ACC112 (cell line): ENCODE results near the gene PDE4B.

Experiments used
- H2AFZ ChIP-seq: fragments of 200-600 bp; sonication (generic); one replicate; pipeline ENCODE4 v1.6.0; 2017; ENCODE audit warnings: antibody characterized with exemption, low read length; ENCODE audit not compliant: unreplicated experiment
- H3K27ac ChIP-seq: fragments of 200-600 bp; sonication (generic); 2 replicates; pipeline ENCODE4 v1.5.1; 2014; ENCODE audit warnings: low read depth, mild to moderate bottlenecking, antibody characterized with exemption, low read length, moderate library complexity
- H3K27me3 ChIP-seq: fragments of 200-600 bp; sonication (generic); 2 replicates; pipeline ENCODE4 v1.6.1; 2014; ENCODE audit warnings: mild to moderate bottlenecking, antibody characterized with exemption, low read length, moderate library complexity, mixed read lengths; ENCODE audit not compliant: insufficient read depth
- H3K36me3 ChIP-seq: fragments of 200-600 bp; sonication (generic); 2 replicates; pipeline ENCODE4 v1.6.1; 2016; ENCODE audit warnings: mild to moderate bottlenecking, antibody characterized with exemption, low read length, moderate library complexity, mixed read lengths; ENCODE audit not compliant: insufficient read depth
- H3K4me1 ChIP-seq: fragments of 200-600 bp; sonication (generic); one replicate; pipeline ENCODE4 v1.6.1; 2016; ENCODE audit warnings: low read length, mixed read lengths; ENCODE audit not compliant: insufficient read depth, unreplicated experiment, control insufficient read depth
- H3K4me3 ChIP-seq: fragments of 200-600 bp; sonication (generic); 2 replicates; pipeline ENCODE4 v1.5.1; 2014; ENCODE audit warnings: mild to moderate bottlenecking, low read depth, low read length
- H3K79me2 ChIP-seq: fragments of 200-600 bp; sonication (generic); one replicate; pipeline ENCODE4 v1.6.0; 2016; ENCODE audit warnings: low read length; ENCODE audit not compliant: control insufficient read depth, unreplicated experiment, insufficient read depth

PDE4B gene

DNA sequence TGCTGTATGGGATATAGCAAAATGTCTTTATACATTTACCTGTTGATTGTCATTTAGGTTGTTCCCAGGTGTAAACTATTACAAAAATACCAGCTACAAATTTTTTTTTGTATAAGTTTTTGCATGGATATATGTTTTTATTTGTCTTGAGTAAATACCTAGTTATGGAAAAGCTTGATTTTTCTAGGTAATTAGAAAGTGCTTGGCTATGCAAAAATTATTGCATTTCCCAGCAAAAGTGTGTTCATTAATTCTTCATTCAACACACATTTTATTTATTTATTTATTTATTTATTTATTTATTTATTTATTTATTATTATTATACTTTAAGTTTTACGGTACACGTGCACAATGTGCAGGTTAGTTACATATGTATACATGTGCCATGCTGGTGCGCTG, 22.1 kb downstream of the PDE4B start:
- no peak overlapping the region for H3K27ac ChIP-seq
- H3K79me2 ChIP-seq: peaks cover 1% of the 10 kb centered on the region
- no peak overlapping the region for H2AFZ ChIP-seq
- peaks cover 34% of the 10 kb centered on the region for H3K4me1 ChIP-seq
- H3K4me3 ChIP-seq: no peak overlapping the region
- H3K36me3 ChIP-seq: no peaks in the 10 kb centered on the region
- H3K27me3 ChIP-seq: no peaks in the 10 kb centered on the region

GRCh38 chr1:65817891-65818290, 25.2 kb downstream of the PDE4B start:
- no peaks in the 10 kb centered on the region for H3K27me3 ChIP-seq
- H3K27ac ChIP-seq: no peak overlapping the region
- H3K79me2 ChIP-seq: peaks cover 3% of the 10 kb centered on the region
- no peak overlapping the region for H2AFZ ChIP-seq
- H3K4me1 ChIP-seq: peaks cover 33% of the 10 kb centered on the region
- no peaks in the 10 kb centered on the region for H3K36me3 ChIP-seq
- H3K4me3 ChIP-seq: no peak overlapping the region

DNA sequence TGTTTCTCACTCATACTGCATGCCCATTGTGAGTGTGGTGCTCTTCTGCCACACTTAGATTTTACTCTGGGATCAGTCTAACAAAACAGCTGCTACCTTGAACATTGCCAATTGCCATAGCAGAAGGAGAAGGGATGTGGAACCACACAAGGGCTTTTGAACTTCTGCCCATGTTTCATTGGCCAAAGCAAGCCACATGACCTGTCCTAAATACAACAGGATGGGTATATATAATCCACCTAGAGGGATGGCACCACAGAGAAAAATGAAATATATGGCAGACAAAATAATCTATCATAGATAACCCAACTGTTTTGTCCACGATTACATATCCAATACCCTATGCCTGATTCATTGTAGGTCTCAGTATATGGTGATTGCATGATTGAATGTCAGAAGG, 26.3 kb downstream of the PDE4B start:
- Histone ChIP-seq H3K4me1 (peaks cover 28% of the 10 kb centered on the region), H3K36me3 (no peaks in the 10 kb centered on the region), H2AFZ (no peak overlapping the region), H3K27me3 (no peaks in the 10 kb centered on the region), H3K4me3 (no peak overlapping the region), H3K79me2 (peaks cover 3% of the 10 kb centered on the region), H3K27ac (no peak overlapping the region)

DNA sequence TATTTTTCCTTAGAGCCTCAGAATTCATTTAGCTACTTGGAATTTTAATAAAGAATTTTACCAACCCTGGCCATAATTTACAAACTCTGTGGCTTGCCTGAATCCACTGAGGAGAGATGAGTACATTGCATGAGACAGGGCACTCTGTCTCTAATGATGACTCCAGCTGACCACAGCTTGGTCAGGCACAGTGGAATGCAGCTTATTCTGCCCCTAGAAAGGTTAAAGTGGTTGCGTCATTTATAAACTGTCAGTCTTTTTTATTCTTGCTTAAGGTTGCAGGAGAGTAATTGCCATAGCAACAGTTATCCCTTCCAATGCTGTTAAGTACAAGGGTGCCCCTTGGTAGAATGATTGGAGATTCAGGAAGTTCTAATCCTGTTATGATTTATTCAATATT, 28.3 kb downstream of the PDE4B start:
- Histone ChIP-seq H3K79me2 (peaks cover 3% of the 10 kb centered on the region), H3K36me3 (no peaks in the 10 kb centered on the region), H3K27me3 (no peaks in the 10 kb centered on the region), H2AFZ (no peak overlapping the region), H3K4me1 (peaks cover 37% of the 10 kb centered on the region), H3K27ac (peak overlapping the region; percentile 79), H3K4me3 (no peak overlapping the region)

- peaks cover 41% of the 10 kb centered on the region for H3K4me1 ChIP-seq
- no peaks in the 10 kb centered on the region for H3K27me3 ChIP-seq
- no peaks in the 10 kb centered on the region for H3K36me3 ChIP-seq
- no peak overlapping the region for H2AFZ ChIP-seq
- H3K27ac ChIP-seq: peak overlapping the region; percentile 79
- H3K4me3 ChIP-seq: no peak overlapping the region
- peaks cover 3% of the 10 kb centered on the region for H3K79me2 ChIP-seq
Measured at GRCh38 chr1:65821386-65821785, 28.7 kb downstream of the PDE4B start.

GRCh38 chr1:65824103-65824502, 31.4 kb downstream of the PDE4B start:
- Histone ChIP-seq H3K4me1 (peaks cover 45% of the 10 kb centered on the region), H3K27me3 (no peaks in the 10 kb centered on the region), H3K27ac (no peak overlapping the region), H2AFZ (no peak overlapping the region), H3K79me2 (peaks cover 3% of the 10 kb centered on the region), H3K4me3 (no peak overlapping the region), H3K36me3 (no peaks in the 10 kb centered on the region)

DNA sequence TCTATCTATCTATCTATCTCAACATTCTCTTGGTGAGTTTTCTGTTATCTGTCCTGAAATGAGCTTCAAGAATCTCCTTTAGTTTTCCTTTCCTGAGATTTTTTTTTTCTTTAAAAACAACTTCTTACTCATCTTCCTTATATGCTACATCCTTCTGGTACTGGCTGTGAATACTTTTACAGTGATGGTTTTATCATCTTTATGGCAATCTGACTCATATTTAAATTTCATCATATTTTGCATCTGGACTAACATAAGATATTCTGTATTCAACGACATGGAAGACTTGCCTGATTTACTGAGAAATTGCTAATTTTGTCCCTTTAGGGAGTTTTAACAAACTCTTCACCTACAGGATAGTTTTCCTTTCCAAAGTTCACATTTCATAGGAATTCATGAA, 33.0 kb downstream of the PDE4B start:
- H3K36me3 ChIP-seq: no peaks in the 10 kb centered on the region
- H3K79me2 ChIP-seq: no peaks in the 10 kb centered on the region
- H3K27me3 ChIP-seq: no peaks in the 10 kb centered on the region
- no peak overlapping the region for H3K4me3 ChIP-seq
- H3K4me1 ChIP-seq: peaks cover 36% of the 10 kb centered on the region
- peak overlapping the region; percentile 49 for H3K27ac ChIP-seq
- peak overlapping the region; percentile 86 for H2AFZ ChIP-seq

DNA sequence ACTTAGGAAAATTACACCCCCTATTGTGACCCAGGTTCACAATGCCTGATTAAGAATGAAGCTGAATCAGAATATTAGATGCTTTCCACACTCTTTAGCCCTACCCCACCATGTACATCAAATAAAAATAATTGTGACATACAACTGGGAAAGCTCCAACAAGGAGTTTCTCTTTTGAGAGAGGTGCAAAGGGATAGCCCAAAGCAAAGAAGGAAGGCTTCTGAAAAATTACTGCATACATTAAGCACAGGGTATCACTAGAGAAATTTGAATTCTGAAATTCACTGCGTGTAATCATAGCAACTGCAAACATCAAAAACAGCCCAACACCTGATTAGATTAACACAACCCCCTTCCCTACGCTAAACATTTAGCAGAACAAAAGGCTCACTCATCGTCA, 34.1 kb downstream of the PDE4B start:
- no peak overlapping the region for H2AFZ ChIP-seq
- H3K27me3 ChIP-seq: no peaks in the 10 kb centered on the region

GRCh38 chr1:65827346-65827745, 34.7 kb downstream of the PDE4B start:
- Histone ChIP-seq H3K36me3 (no peaks in the 10 kb centered on the region), H3K4me3 (no peak overlapping the region), H3K79me2 (no peaks in the 10 kb centered on the region), H3K27ac (no peak overlapping the region), H2AFZ (no peak overlapping the region), H3K4me1 (peaks cover 35% of the 10 kb centered on the region), H3K27me3 (no peaks in the 10 kb centered on the region)

More for the DNA sequence above, 34.1 kb downstream of the PDE4B start:
- H3K36me3 ChIP-seq: no peaks in the 10 kb centered on the region
- H3K79me2 ChIP-seq: no peaks in the 10 kb centered on the region
- no peak overlapping the region for H3K4me3 ChIP-seq
- H3K4me1 ChIP-seq: peaks cover 30% of the 10 kb centered on the region
- no peak overlapping the region for H3K27ac ChIP-seq

- Histone ChIP-seq H3K4me1 (peaks cover 28% of the 10 kb centered on the region), H3K4me3 (no peak overlapping the region), H2AFZ (no peak overlapping the region), H3K27ac (no peak overlapping the region), H3K79me2 (no peaks in the 10 kb centered on the region), H3K36me3 (no peaks in the 10 kb centered on the region), H3K27me3 (no peaks in the 10 kb centered on the region)
Measured at GRCh38 chr1:65830306-65830705, 37.6 kb downstream of the PDE4B start.

DNA sequence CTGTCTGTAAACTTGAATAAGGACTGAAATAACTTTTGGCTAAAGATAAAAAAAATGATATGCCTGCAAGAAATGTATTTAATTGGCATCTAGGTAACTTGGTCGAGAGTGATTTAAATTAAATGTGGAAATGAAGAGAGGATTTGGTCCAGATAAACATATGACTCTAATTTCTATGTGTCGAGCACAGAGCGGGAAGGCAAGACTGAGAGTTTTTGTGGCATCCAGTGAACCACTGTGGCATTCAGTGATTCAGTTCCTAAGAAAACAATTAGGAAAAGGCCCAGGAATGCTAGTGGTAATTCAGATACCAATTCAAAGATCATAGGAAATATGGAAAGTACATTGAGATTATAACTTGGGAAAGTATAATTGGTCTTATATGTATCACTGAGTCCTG, 39.6 kb downstream of the PDE4B start:
- Histone ChIP-seq H3K79me2 (no peaks in the 10 kb centered on the region), H3K27me3 (no peaks in the 10 kb centered on the region), H2AFZ (no peak overlapping the region), H3K36me3 (no peaks in the 10 kb centered on the region), H3K4me3 (no peak overlapping the region), H3K27ac (no peak overlapping the region), H3K4me1 (peaks cover 11% of the 10 kb centered on the region)
